Measurements from ENCODE around the gene SLC7A5.
"Not testable (repeated sequence)": the region's sequence is repeated elsewhere in the genome, so short reads cannot be mapped to it uniquely, and the experiment has no call there.

SLC7A5 gene

DNA sequence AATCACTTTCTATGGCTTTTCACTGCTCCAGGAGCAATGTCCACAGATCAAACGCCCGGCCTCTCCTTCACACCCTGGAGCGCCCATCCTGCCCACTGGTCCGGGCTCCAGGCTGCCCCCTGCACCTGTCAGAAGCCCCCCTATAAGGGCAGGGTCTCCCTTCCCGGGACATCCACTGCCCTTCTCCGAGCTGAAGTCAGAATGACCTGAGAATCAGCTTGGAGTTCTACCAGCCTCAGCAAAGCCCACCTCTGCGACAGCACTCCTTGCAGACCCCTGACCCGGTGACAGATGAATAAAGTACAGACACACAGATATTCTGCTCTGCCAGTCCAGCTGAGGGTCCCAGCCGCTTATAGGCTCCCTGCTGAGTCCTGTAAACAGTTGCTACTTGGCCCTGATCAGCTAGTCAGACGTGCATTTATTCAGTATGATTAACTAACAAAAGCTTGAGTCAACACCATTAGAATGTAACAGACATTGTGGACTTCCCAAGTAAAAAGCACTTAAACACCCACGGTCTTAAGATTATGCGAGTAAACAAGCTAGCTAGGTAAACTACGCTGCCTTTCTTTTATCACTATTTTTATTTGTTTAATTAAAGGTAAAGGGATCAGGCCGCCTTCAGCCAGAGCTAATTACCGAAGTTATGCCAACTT is 4.8 kb downstream of the SLC7A5 start:
- TF ChIP-seq POLR2AphosphoS5 (IDR thresholded peaks at IDR 0.05; ENCODE audit: low read depth, low read length) (no peak), POLR2A (IDR thresholded peaks at IDR 0.05; ENCODE audit: low read depth, low read length) (no peak), TAF1 (IDR thresholded peaks at IDR 0.05; ENCODE audit: borderline replicate concordance, low read depth, low read length) (no peak)
- no peak for FAIRE-seq
- DNase-seq (ENCODE audit: insufficient read length) = no peak

DNA sequence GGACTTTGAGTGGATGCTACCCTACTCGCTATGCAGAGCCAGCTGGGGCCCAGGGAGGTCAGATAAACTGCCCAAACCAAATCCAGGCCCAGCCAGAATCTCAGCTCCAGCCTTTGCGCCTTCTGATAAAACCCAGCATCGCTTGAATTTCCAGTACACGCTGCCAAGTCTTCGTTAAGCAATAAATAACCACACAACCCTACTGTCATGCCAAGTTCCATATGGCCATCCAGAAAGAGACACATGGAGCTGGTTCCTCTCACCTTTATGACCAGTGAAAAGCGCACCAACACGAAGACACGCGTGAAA is 6.0 kb downstream of the SLC7A5 start:
- DNase-seq (ENCODE audit: insufficient read length) = not testable (repeated sequence)

DNA sequence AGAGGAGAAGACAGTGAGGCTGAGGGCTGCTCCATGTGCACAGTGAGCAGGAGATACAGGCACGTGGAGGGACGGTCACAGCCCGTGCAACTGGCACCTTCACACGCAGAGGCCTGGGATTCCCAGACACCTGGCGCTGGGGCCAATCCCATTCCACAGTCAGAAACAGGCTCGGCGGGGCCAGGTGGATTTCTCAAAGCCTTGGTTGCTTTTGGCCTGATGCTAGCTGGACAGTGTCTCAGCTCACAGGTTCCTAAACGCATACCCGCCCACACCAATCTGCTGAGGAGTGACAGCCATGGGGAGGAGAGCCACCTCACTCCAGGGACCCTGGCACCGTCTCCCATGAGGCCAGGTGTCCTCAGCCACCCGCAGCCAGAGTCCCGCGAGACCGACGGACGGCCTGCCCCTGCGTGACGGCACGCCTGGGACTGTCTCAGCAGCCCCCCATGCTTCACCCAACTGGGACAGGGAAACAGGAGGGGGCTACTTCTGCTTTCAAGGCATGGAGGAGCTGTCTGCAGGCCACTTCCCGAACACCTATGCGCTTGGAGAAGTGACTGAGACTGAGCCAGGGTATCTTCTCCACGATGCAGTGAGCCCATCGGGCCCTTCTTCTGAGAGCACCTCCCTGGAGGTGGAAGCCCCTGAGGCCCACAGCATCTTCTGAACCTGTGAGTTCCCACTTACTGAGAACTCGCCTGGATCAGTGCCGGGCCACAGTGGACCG is 6.5 kb downstream of the SLC7A5 start:
- not testable (repeated sequence) for DNase-seq (ENCODE audit: insufficient read length); FAIRE-seq

More for the DNA sequence above, 6.0 kb downstream of the SLC7A5 start:
- FAIRE-seq = not testable (repeated sequence)

GRCh38 chr16:87861300-87862099 is 7.8 kb downstream of the SLC7A5 start:
- not testable (repeated sequence) for FAIRE-seq; DNase-seq (ENCODE audit: insufficient read length)

- DNase-seq (ENCODE audit: insufficient read length) (no peak), FAIRE-seq (peak; percentile 5)
- 0 out of 2 replicates have a peak, but pooled peaks have one; percentile 29 for TF ChIP-seq POLR2A (IDR thresholded peaks at IDR 0.05; ENCODE audit: low read depth, low read length)
- TF ChIP-seq POLR2AphosphoS5 (IDR thresholded peaks at IDR 0.05; ENCODE audit: low read depth, low read length) = no peak
- no peak for TF ChIP-seq TAF1 (IDR thresholded peaks at IDR 0.05; ENCODE audit: borderline replicate concordance, low read depth, low read length)
These were observed 8.6 kb downstream of the SLC7A5 start for GRCh38 chr16:87860553-87861299.

GRCh38 chr16:87858151-87858993 is 10.9 kb downstream of the SLC7A5 start:
- not testable (repeated sequence) for FAIRE-seq; DNase-seq (ENCODE audit: insufficient read length)

GRCh38 chr16:87856791-87857228 is 12.5 kb downstream of the SLC7A5 start:
- TF ChIP-seq POLR2A (IDR thresholded peaks at IDR 0.05; ENCODE audit: low read depth, low read length) = no peak
- no peak for TF ChIP-seq TAF1 (IDR thresholded peaks at IDR 0.05; ENCODE audit: borderline replicate concordance, low read depth, low read length)
- no peak for TF ChIP-seq POLR2AphosphoS5 (IDR thresholded peaks at IDR 0.05; ENCODE audit: low read depth, low read length)
- FAIRE-seq (no peak), DNase-seq (ENCODE audit: insufficient read length) (no peak)

GRCh38 chr16:87855852-87856715 is 13.2 kb downstream of the SLC7A5 start:
- TF ChIP-seq TAF1 (IDR thresholded peaks at IDR 0.05; ENCODE audit: borderline replicate concordance, low read depth, low read length) (no peak), POLR2AphosphoS5 (IDR thresholded peaks at IDR 0.05; ENCODE audit: low read depth, low read length) (no peak), POLR2A (IDR thresholded peaks at IDR 0.05; ENCODE audit: low read depth, low read length) (no peak)
- DNase-seq (ENCODE audit: insufficient read length) (peak; percentile 61), FAIRE-seq (no peak)

GRCh38 chr16:87854907-87855683 is 14.2 kb downstream of the SLC7A5 start:
- no peak for FAIRE-seq
- no peak for DNase-seq (ENCODE audit: insufficient read length)
- TF ChIP-seq POLR2AphosphoS5 (IDR thresholded peaks at IDR 0.05; ENCODE audit: low read depth, low read length) = no peak
- TF ChIP-seq TAF1 (IDR thresholded peaks at IDR 0.05; ENCODE audit: borderline replicate concordance, low read depth, low read length) = no peak
- no peak for TF ChIP-seq POLR2A (IDR thresholded peaks at IDR 0.05; ENCODE audit: low read depth, low read length)

Measured in GM12892 (cell line).